Skin of body (tissue), 2 donors: ENCODE results near the gene KREMEN1. TPM values are rescaled to one million over a fixed set of nuclear protein-coding genes. Genes with fewer than 3 reads are reported as not detected.

Experiments
- DNase-seq: peaks from one replicate; lab custom pipeline; 2025; lab: John Stamatoyannopoulos, UW
- total RNA-seq: library from RNA; depleted of rRNA; stranded (reverse); fragments of >200 nt; gene quantifications from one replicate; pipeline ENCODE4 v1.2.3, GENCODE V29; 2014

The KREMEN1 gene
- total RNA-seq, 1 donor from 2014 or later: 30.4 TPM

DNA sequence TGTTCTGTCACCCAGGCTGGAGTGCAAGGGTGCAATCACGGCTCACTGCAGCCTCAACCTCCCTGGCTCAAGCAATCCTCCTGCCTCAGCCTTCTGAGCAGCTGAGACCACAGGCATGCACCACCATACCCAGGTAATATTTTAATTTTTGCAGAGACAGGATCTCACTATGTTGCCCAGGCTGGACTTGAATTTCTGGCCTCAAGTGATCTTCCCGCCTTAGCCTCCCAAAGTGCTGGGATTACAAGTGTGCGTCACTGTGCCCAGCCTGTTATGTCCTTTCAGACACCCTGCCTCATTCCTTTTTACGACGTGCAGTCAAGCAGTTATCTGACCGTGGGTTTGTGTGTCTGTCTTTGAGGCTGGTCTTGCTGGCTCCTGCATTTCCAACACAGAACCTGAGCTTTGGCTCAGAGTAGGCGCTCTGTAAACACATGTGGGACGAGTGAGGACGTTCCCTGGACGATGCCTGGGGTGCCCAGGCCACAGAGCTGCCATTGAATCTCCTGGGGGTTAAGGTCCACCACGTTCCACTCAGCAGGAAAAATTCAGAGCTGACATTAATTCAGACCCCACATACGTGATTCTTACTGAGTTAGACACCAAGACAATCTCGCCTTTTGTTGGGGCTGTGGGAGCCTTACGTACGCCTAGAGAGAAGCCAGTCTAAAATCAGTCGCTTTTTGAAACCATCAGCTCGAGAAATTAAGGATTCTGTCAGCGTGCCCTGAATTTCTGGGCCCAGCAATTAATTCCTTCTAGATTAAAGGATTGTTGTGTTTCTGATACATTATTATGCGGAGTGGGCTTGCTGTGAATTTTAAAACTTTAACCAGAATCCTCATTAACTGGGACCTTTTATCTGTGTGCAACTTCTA is 111.4 kb downstream of the KREMEN1 start:
- DNase-seq: no peak

DNA sequence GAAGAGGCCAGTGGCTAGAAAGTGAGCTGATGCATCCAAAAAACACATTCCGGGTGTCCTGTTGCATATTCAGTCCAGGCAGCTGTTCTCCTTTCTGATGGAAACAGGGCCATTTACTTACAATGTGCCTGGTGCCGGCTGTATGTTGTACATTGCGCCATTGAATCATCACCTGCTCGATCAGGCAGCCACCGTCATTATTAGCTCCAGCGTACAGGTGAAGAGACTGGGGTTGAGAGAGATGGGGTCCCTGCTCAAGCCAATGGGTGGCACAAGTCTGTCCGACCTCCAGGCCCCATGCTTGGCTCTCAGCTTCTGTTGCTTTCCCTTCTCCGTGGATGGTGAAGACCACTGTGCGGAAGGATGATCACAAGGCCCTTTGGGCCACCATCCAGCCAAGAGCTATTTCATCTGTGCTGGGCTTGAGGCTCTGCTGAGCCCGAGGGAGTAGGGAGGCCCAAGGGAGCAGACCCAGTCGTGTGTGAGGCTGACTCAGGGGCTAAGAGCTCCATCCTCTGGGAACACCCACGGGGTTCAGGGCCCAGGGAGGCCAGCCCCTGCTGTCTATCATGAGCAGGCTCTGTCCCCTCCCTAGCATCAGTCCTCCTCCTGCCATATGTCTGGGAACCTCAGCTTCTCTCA is 112.1 kb downstream of the KREMEN1 start:
- DNase-seq: no peak

DNA sequence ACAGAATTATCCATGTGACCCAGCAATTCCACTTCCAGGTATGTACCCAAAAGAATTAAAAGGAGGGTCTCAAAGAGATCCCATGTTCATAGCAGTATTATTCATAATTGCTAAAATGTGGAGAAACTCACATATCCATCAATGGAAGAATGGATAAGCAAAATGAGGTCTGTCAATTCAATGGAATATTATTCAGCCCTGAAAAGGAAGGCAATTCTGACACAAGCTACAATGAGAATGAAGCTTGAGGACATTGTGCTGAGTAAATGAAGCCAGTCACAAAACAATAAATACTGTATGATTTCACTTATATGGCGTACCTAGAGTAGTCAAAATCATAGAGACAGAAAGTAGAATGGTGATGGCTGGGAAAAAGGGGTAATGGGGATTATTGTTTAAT is 113.5 kb downstream of the KREMEN1 start:
- no peak for DNase-seq

- no peak for DNase-seq
Measured at GRCh38 chr22:29187831-29188230, 115.0 kb downstream of the KREMEN1 start.

- DNase-seq: no peak
Measured at GRCh38 chr22:29190051-29190450, 117.2 kb downstream of the KREMEN1 start.

GRCh38 chr22:29190918-29191317 is 118.1 kb downstream of the KREMEN1 start:
- DNase-seq: peak; percentile 95

- DNase-seq: no peak
Measured at GRCh38 chr22:29193021-29193420, 120.2 kb downstream of the KREMEN1 start.

DNA sequence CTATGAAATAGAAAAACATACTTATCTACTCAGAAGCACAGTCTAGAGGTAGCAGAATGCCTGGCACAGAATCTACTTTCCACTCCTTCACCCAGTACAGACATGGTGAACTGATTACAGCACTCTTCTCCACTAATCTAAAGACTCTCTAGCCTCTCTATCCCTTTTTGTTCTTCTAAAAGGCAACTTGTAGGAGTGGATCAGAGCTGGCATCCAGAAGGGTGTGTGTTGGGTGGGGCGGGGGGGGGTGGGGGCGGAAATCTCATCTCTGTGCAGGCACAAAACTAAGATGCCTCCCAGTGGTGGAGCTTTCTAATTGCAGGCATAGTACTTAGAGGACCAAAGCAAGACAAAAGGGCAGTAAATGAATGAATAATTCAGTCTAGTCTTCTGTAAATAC is 121.3 kb downstream of the KREMEN1 start:
- DNase-seq: no peak

DNA sequence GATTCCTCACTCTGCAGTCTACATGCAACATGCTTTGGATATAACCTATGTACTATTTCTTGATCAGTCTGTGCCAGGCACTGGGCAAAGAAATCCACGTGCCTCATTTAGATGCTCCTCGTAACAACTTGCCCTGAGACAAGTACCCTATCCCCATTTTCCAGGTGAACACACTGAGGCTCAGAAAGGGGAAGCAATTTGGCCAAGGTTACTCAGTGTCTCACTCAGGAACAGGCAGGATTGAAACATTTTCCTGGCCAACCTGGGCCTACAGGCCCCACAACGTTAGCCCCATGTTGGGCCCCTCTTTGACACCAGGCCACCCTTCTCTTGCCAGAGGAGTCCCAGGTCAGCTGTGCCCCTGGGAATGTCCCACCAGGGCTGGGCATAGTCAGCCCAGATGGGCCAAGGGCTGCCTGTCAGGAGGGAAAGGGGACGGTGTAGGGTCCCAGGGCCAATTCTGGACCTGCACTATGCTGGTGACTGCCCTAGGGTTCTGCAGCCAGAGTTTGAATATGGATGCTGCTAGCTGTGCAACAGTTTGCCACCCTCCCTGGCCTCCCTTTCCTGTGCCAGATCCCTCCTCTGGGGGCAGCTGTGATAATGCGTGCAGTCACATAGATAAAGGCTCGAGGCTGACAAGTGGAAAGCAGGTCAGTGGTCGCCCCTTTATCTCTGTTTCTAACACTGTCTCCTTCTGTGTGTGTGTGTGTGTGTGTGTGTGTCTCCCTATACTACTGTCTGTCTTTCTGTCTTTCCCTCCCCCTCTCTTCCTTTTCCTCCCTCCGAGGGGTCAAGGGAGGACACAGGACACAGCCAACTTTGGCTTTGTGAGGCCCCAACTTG is 122.5 kb downstream of the KREMEN1 start:
- DNase-seq: no peak

GRCh38 chr22:29195964-29196666 is 123.3 kb downstream of the KREMEN1 start:
- DNase-seq: no peak

GRCh38 chr22:29197096-29197495 is 124.3 kb downstream of the KREMEN1 start:
- no peak for DNase-seq

DNA sequence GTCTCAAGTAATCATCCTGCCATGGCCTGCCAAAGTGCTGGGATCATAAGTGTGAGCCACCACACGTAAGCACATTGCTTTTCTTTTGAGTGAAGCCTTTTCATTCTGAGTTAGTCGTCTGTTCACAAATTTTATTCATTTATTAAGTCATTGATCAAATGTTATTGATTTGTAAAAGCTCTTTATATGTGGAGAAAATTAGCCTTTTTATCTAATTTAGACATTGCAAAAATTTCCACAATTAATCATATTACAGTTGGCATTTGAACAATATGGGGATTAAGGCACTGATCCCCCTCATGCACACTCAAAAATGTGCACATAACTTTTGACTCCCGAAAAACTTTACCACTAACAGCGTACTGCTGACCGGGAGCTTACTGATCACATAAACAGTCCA is 125.4 kb downstream of the KREMEN1 start:
- DNase-seq: no peak

DNA sequence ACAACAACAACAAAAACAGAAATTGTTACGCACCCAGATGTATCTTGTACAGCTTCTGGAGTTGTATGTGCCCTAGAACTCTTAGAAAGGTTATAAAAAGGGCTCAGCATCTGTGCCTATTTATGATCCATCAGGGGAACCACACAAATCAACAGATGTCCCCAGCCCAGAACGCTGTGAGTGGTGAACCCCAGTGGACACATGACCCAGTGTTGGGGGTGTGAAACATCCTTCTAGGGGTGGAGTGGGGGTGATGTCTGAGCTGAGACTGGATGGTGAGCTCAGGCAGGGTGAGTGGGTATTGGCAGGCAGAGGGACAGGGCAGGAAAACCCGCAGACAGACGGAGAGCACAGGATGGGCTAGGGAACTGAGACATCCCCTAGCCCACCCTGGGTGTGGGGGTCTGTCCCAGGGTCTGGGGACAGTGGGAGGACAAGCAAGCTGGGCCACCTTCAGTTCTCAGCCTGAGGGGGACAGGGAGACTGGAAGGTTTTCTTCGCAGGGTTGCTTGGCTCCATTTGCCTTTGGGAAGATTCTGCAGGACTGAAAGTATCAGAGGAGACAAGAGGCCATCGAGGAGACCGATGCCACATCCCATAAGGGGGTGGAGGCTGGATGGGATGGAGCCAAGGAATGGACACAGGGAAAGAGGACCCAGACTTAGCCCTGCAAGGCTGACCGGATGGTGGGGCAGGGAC is 127.0 kb downstream of the KREMEN1 start:
- no peak for DNase-seq

- DNase-seq: no peak
Measured at GRCh38 chr22:29200901-29201300, 128.1 kb downstream of the KREMEN1 start.

GRCh38 chr22:29201782-29202181 is 128.9 kb downstream of the KREMEN1 start:
- no peak for DNase-seq

DNA sequence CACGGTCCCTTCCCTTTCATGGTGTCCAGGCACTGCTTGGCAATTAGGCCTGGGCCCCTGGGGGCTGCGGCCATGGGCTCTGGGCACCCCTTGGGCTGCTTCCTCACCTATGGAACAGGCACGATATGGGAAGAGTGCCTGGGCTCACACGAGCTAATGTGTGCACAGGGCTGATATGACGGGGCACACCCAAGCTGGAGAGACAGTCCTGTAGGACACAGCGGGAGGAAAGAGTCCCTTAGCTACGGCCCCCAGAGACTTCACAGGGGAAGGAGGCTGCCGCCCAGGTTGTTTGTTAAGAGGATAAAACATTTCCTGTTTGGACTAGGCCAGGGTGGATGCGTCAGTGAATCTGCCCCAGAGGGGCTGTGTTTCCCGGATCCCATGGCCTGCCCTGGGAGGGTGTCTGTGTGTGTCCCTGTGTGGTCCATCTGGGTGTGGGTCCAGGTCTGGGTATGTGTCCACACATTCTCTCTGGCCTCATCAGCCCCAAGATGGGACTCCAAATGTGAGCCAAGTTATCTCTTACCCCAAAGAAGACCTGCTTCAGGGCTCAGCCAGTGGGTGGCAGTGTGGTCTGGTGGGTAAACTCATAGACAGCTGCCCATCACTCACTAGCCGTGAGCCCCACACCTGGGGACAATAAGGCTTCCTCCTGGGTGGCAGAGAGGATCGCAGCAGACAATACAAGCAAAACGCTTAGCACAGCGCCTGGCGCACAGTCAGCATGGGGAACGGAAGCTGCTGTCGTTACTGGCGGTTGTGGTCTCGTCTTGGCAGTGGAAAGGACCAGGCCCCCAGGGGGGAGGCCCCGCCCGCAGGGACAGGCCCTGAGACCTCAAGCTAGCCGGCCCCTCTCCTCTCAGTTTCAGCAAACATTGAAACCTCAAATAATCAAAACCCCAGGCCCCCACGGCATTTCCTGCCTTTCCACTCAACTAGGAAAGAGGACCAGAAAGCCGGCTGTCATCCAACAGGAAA is 129.7 kb downstream of the KREMEN1 start:
- DNase-seq: no peak

DNA sequence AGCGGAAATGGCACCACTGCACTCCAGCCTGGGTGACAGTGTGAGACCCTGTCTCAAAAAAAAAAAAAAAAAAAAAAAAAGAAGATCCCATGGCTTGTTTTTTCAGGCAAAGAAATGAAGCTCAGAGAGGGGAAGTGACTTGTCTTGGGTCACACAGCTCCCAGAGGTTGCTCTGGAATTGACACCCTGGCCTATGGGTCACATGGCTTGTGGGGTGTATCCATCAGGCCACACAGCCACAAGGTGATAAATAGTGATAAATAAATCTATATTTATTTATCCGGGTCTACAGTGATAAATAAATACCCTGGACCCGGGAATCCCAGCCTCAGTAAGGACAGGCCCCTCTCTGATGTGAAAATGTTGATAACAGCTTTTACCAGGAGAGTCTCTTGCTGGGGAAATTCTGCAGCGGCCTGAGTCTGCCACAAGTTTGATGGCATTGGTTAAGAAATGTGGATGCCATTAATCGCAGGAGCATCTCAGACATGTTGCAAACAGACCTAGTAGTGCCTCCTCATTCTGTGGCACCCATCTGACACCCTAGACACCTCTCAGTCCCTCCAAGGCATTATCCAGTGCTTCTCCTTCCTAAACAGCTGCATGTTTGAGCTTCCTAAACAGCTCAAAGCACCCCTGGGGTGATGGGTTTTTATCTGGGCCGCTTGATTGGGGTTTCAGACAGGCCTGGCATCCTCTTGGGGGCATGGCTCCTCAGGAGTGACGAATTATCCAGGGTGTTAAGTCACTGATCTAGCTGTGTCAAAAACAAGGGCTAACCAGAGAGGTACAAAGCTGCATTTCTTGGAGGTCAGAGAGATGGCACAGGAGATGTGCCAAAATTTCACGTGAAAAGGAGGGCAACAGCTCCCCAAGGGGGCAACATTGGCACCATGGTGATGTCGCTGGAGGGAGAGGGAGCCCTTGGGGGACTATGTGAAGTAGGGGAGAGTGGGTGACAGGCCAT is 130.9 kb downstream of the KREMEN1 start:
- DNase-seq: no peak

DNA sequence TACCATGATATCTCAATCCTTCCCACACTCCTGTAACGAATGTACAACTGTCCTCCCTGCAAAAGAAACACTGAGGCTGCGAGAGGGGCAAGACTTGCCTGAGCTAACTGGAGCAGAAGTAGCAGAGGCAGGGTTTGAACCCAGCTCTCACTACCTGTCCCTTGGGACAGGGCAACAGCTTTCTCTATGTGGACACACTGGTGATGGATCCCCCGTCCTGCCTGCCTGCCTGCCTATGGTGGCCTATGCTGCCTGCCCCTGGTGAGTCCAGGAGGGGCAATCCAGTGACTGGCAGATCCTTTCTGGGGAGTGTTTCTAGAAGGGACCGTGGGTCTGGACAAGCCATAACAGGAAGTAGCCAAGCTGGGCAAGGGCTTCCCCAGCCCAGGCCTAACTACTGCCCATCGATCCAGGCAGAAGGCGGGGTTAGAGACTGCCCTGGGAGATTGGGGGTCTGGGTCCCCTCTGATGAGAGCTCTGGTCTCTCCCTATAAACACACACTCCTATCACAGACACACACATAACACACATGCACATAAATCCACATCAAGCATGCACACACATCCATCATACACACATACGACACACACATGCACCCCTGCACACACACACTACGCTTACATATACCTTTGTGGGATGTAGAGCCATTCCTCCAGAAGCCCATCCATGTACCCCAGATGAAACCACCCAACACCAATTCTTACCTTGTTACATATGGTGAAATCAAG is 131.8 kb downstream of the KREMEN1 start:
- DNase-seq: no peak
